A673 (cell line): ENCODE data around the gene ABR.

ENCODE experiments used
- CTCF ChIP-seq: fragments of 300-800, 200-600 bp; sonication (generic); conservative IDR thresholded peaks from 2 replicates; pipeline ENCODE4 v1.5.1; 2017; ENCODE audit warnings: low read depth, mild to moderate bottlenecking, antibody characterized with exemption, low read length, moderate library complexity, mixed read lengths
- EZH2 ChIP-seq: fragments of 200-600 bp; sonication (generic); IDR thresholded peaks from 2 replicates; pipeline ENCODE4 v1.6.1; 2017; ENCODE audit warnings: borderline replicate concordance, low read depth, mild to moderate bottlenecking, mixed read lengths, antibody characterized with exemption, low read length; ENCODE audit not compliant: poor library complexity, severe bottlenecking

GRCh38 chr17:1076982-1077302 lies 102.8 kb downstream of the ABR start:
- TF ChIP-seq CTCF, result no peak
- TF ChIP-seq EZH2, result no peak
